Activated CD4-positive, alpha-beta T cell treated with anti-CD3 and anti-CD28 coated beads, Interleukin-2, amount 50 U/mL, for 48 hours (primary cell): Measurements from ENCODE around the gene UNC119B.
"Not testable (repeated sequence)": the region's sequence is repeated elsewhere in the genome, so short reads cannot be mapped to it uniquely, and the experiment has no call there.

Experiments
- DNase-seq, 2 experiments: peaks; one replicate each; pipeline ENCODE4 v3.0.0-alpha.2; 2020

Gene UNC119B

GRCh38 chr12:120710031-120710804 is at the start of gene UNC119B:
Gene UNC119B, plus strand, starts transcription at chr12:120710458. Its CDS starts 17 bp downstream, at chr12:120710475.
- peak; percentile 74 to 77 for DNase-seq

GRCh38 chr12:120661432-120661831 is 48.8 kb upstream of the UNC119B start:
- no peak for DNase-seq

GRCh38 chr12:120662879-120663278 is 47.4 kb upstream of the UNC119B start:
- no peak for DNase-seq

GRCh38 chr12:120663741-120664140 is 46.5 kb upstream of the UNC119B start:
- DNase-seq, result no peak

GRCh38 chr12:120666571-120667390 is 43.5 kb upstream of the UNC119B start:
- no peak for DNase-seq

- no peak for DNase-seq
Measured at GRCh38 chr12:120668091-120668867, 42.0 kb upstream of the UNC119B start.

GRCh38 chr12:120668868-120669840 is 41.1 kb upstream of the UNC119B start:
- DNase-seq, result no peak

- not testable (repeated sequence) for DNase-seq
Measured at GRCh38 chr12:120670237-120670636, 40.0 kb upstream of the UNC119B start.

GRCh38 chr12:120670667-120671066 is 39.6 kb upstream of the UNC119B start:
- no peak for DNase-seq

GRCh38 chr12:120674097-120674636 is 36.1 kb upstream of the UNC119B start:
- no peak for DNase-seq

GRCh38 chr12:120677765-120678473 is 32.3 kb upstream of the UNC119B start:
- peak; percentile 8 to 20 for DNase-seq

GRCh38 chr12:120678572-120678971 is 31.7 kb upstream of the UNC119B start:
- DNase-seq, result peak; percentile 6 to 31

GRCh38 chr12:120680165-120680738 is 30.0 kb upstream of the UNC119B start:
- no peak for DNase-seq

- DNase-seq, result peak; percentile 22 to 29
Measured at GRCh38 chr12:120684523-120684932, 25.7 kb upstream of the UNC119B start.

- DNase-seq, result no peak
Measured at GRCh38 chr12:120685522-120685921, 24.7 kb upstream of the UNC119B start.

GRCh38 chr12:120686151-120686689 is 24.0 kb upstream of the UNC119B start:
- DNase-seq, result peak; percentile 97 to 98

- peak; percentile 99 for DNase-seq
Measured at GRCh38 chr12:120686690-120687577, 23.3 kb upstream of the UNC119B start, which contains the start of gene MLEC. Gene MLEC, plus strand, starts transcription at chr12:120687149. Its CDS starts 148 bp downstream, at chr12:120687297.

GRCh38 chr12:120687578-120688289 is 22.5 kb upstream of the UNC119B start:
- DNase-seq, result peak; percentile 52 to 56
